LNCaP clone FGC (cell line): ENCODE results near the gene GNAQ.

Experiments used
- DNase-seq: peaks from one replicate; pipeline ENCODE4 v3.0.0-alpha.2; 2011; ENCODE audit warnings: low read depth
- H3K4me3 ChIP-seq: 2 replicates; pipeline ENCODE4 v1.5.1; 2011; ENCODE audit warnings: mild to moderate bottlenecking, low read depth, low read length, control low read depth
- CTCF ChIP-seq: IDR thresholded peaks from 2 replicates; pipeline ENCODE4 v1.5.1; 2012; ENCODE audit warnings: mild to moderate bottlenecking; ENCODE audit not compliant: control insufficient read depth, insufficient read depth; ENCODE audit errors: extremely low read depth

The GNAQ gene

GRCh38 chr9:78031444-78031892 lies at the start of gene GNAQ:
GNAQ (minus strand) TSS chr9:78031811; CDS start chr9:78031235, 576 bp downstream.
- no peak for DNase-seq
- TF ChIP-seq CTCF: no peak
- H3K4me3 ChIP-seq: peak within 1 kb of the TSS; percentile 63

- no peak overlapping the region for H3K4me3 ChIP-seq
- no peak for DNase-seq
- no peak for TF ChIP-seq CTCF
Measured at GRCh38 chr9:78074385-78075291, 43.0 kb upstream of the GNAQ start.

DNA sequence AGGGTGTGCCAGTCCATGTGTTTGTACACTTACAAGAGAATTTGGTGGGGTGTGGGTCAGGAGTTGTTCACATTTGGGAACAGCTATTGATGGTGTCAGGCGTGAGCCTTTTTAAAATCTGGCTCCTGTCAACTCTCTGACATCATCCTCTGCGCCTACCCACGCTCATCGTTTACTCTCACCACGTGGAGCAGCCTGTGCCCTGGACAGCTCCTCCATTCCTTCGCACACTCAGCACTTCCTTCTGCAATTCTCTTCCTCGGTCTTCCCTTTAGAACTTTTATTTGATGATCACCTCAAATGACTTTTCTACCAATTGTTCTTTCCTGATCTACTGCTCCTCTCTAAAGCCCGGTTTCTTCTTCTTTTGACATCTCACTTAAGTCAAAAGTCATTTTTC lies 42.1 kb upstream of the GNAQ start:
- DNase-seq: no peak
- H3K4me3 ChIP-seq: no peak overlapping the region
- TF ChIP-seq CTCF: no peak

DNA sequence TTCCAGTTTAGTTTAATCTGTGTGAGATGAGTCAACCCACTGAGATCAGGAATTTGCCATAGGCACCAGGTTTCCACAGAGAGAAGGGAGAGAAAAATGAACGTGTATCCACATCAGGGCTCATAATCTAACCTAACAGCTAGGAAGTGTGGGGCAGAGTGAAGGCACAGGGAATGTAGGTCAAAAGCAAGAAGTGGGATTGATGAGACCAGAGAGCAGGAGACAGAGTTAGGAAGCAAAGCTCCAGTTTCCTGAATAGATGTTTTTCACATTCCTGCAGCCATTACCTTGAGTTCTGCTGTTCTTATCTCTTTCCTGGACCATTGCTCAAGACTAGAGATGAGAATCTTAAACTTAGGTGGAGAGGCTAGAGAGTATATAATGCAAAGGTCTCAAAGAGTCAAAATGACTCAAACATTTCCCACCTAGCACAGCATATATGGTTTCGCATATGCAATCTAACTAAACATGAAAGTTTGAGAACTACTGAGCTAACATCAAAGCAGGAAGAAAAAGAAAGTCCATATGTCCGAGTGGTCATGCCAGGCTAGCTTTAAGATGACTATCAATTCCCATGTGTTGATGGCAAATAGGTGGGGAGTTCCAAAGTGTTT lies 41.1 kb upstream of the GNAQ start:
- no peak overlapping the region for H3K4me3 ChIP-seq
- no peak for TF ChIP-seq CTCF
- DNase-seq: no peak

DNA sequence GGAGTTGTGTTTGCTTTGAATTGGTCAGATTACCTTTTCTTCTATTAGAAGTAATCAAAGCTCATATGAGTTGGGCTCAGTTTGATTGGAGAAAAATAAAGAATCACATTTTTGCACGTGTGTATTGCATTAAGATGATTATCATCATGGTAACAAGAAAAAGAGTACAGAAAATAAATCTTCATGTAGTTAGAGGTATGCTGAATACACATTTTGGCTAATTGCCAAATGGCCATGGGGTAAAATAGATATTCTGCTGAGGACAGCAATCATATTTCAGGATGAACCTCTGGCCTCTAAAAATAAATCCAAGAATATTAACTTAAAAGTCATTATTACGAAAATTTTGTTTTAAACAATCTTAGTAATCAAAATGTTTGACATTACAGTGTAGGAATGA lies 38.9 kb upstream of the GNAQ start:
- TF ChIP-seq CTCF: no peak
- DNase-seq: no peak
- no peak overlapping the region for H3K4me3 ChIP-seq

DNA sequence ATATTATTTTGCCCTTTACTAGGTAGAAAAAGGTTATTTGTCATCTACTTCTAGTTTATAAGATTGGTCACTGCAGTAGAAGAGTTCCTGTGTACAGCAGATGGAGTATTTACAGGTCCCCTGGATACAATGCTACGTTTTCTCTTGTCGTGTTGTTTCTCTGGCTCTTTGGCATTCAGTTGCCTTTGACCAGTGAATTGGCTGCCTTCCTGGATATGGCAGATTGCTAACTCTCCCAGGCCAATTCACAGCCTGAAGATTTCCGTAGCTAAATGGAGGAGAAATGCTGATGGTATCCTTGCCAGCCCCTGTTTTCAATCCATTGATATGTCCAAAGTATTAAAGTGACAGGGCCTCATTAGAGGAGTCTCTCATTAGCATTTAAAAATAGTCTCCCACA lies 32.5 kb upstream of the GNAQ start:
- no peak overlapping the region for H3K4me3 ChIP-seq
- DNase-seq: no peak
- TF ChIP-seq CTCF: no peak
